Liver (tissue), 9 donors: ENCODE measurements around the gene NCOA4. TPM values are rescaled to one million over a fixed set of nuclear protein-coding genes. Genes with fewer than 3 reads are reported as not detected.

ENCODE experiments used
- DNase-seq: peaks from one replicate; pipeline ENCODE4 v3.0.0-alpha.2; 2017; ENCODE audit warnings: low spot score
- H3K27ac ChIP-seq, 2 donors: one replicate each; pipeline ENCODE4 v1.7.0; 2013; ENCODE audit warnings: inconsistent platforms in 2 of 2, low read length in 2 of 2, control low read depth in 1 of 2, low read depth in 1 of 2, mild to moderate bottlenecking in 1 of 2
- H3K27me3 ChIP-seq, 4 donors: one replicate each; pipeline versions ENCODE4 v1.6.1 to v1.7.0; 2013; ENCODE audit warnings: low read length in 3 of 4, inconsistent platforms in 1 of 4, mild to moderate bottlenecking in 1 of 4, moderate library complexity in 1 of 4; ENCODE audit not compliant: control insufficient read depth in 4 of 4, insufficient read depth in 4 of 4
- H3K36me3 ChIP-seq, 4 donors: one replicate each; pipeline versions ENCODE4 v1.6.1 to v1.7.0; 2013; ENCODE audit warnings: low read length in 3 of 4, mild to moderate bottlenecking in 3 of 4, low read depth in 1 of 4, moderate library complexity in 1 of 4; ENCODE audit not compliant: control insufficient read depth in 4 of 4, insufficient read depth in 3 of 4
- H3K4me1 ChIP-seq, 4 donors: one replicate each; pipeline versions ENCODE4 v1.6.1 to v1.7.0; 2013; ENCODE audit warnings: low read length in 3 of 4, mild to moderate bottlenecking in 3 of 4, moderate library complexity in 1 of 4; ENCODE audit not compliant: control insufficient read depth in 4 of 4, insufficient read depth in 4 of 4
- H3K4me3 ChIP-seq, 3 donors: one replicate each; pipeline versions ENCODE4 v1.6.1 to v1.7.0; 2013; ENCODE audit warnings: low read length in 3 of 3, control low read depth in 1 of 3, low read depth in 1 of 3, mild to moderate bottlenecking in 1 of 3
- H3K9ac ChIP-seq, 2 donors: one replicate each; pipeline ENCODE4 v1.7.0; 2013; ENCODE audit warnings: low read length in 2 of 2, mild to moderate bottlenecking in 2 of 2, moderate library complexity in 2 of 2, control low read depth in 1 of 2, low read depth in 1 of 2
- H3K9me3 ChIP-seq, 4 donors: one replicate each; pipeline versions ENCODE4 v1.6.1 to v1.7.0; 2013; ENCODE audit warnings: low read length in 3 of 4; ENCODE audit not compliant: control insufficient read depth in 4 of 4
- ATF3 ChIP-seq: IDR thresholded peaks from 2 replicates; pipeline ENCODE4 v1.6.1; 2016; ENCODE audit warnings: antibody characterized with exemption
- CTCF ChIP-seq: fragments of 150-350 bp; IDR thresholded peaks from 2 replicates; pipeline ENCODE4 v1.5.1; 2017; ENCODE audit warnings: improper control_type of control experiment, low read depth, low read length; ENCODE audit not compliant: missing input control
- EGR1 ChIP-seq, 2 donors: IDR thresholded peaks; 2 replicates each; pipeline ENCODE4 v1.6.1; 2016 to 2018; ENCODE audit warnings: antibody characterized with exemption in 2 of 2, low read depth in 2 of 2
- FOXA1 ChIP-seq: IDR thresholded peaks from 2 replicates; pipeline ENCODE4 v1.6.1; 2016; ENCODE audit warnings: antibody characterized with exemption
- FOXA2 ChIP-seq: IDR thresholded peaks from 2 replicates; pipeline ENCODE4 v1.6.1; 2016; ENCODE audit warnings: antibody characterized with exemption
- GABPA ChIP-seq, 2 donors: IDR thresholded peaks in 1 of 2; conservative IDR thresholded peaks in 1 of 2; 2 replicates each; pipeline ENCODE4 v1.6.1; 2016; ENCODE audit warnings: antibody characterized with exemption in 2 of 2, mild to moderate bottlenecking in 1 of 2, moderate library complexity in 1 of 2
- HNF4A ChIP-seq, 2 donors: conservative IDR thresholded peaks; 2 replicates each; pipeline ENCODE4 v1.6.1; 2016; ENCODE audit warnings: antibody characterized with exemption in 2 of 2, mild to moderate bottlenecking in 2 of 2
- HNF4G ChIP-seq: IDR thresholded peaks from 2 replicates; pipeline ENCODE4 v1.6.1; 2016; ENCODE audit warnings: antibody characterized with exemption
- JUND ChIP-seq, 2 donors: IDR thresholded peaks; 2 replicates each; pipeline ENCODE4 v1.6.1; 2016; ENCODE audit warnings: antibody characterized with exemption in 2 of 2
- MAX ChIP-seq: IDR thresholded peaks from 2 replicates; pipeline ENCODE4 v1.6.1; 2016; ENCODE audit warnings: antibody characterized with exemption
- NR2F2 ChIP-seq: IDR thresholded peaks from 2 replicates; pipeline ENCODE4 v1.6.1; 2016; ENCODE audit warnings: antibody characterized with exemption
- RAD21 ChIP-seq, 2 donors: IDR thresholded peaks; 2 replicates each; pipeline ENCODE4 v1.6.1; 2016; ENCODE audit warnings: antibody characterized with exemption in 2 of 2, mild to moderate bottlenecking in 2 of 2
- REST ChIP-seq: IDR thresholded peaks from 2 replicates; pipeline ENCODE4 v1.6.1; 2016; ENCODE audit warnings: antibody characterized with exemption, mild to moderate bottlenecking
- RXRA ChIP-seq, 2 donors: IDR thresholded peaks; 2 replicates each; pipeline ENCODE4 v1.6.1; 2017 to 2018; ENCODE audit warnings: antibody characterized with exemption in 2 of 2, mild to moderate bottlenecking in 1 of 2
- SP1 ChIP-seq: IDR thresholded peaks from 2 replicates; pipeline ENCODE4 v1.6.1; 2018; ENCODE audit warnings: antibody characterized with exemption, mild to moderate bottlenecking
- TAF1 ChIP-seq: conservative IDR thresholded peaks from 2 replicates; pipeline ENCODE4 v1.6.1; 2016; ENCODE audit warnings: antibody characterized with exemption, mild to moderate bottlenecking
- YY1 ChIP-seq: IDR thresholded peaks from 2 replicates; pipeline ENCODE4 v1.6.1; 2016; ENCODE audit warnings: antibody characterized with exemption, mild to moderate bottlenecking
- ZBTB33 ChIP-seq: IDR thresholded peaks from 2 replicates; pipeline ENCODE4 v1.6.1; 2016; ENCODE audit warnings: antibody characterized with exemption
- WGBS: extraction: QIAGEN DNeasy Blood & Tissue Kit; methylation state at CpG from one replicate; pipeline ENCODE4 v1.1.7; 2013; 5-methylcytosine and 5-hydroxymethylcytosine counted together
- polyA plus RNA-seq, 2 donors: library from polyadenylated mRNA; stranded (reverse) in 1 of 2; unstranded in 1 of 2; fragments of 200-250 nt in 1 of 2; fragments of >200 nt in 1 of 2; fragmentation: Nextera tagmentation in 1 of 2; extraction: Ambion mirVana in 1 of 2; gene quantifications; one replicate each; pipeline versions ENCODE4 v1.2.1 to v1.2.3, GENCODE V29; 2013 to 2015
- total RNA-seq, 2 donors: library from RNA; depleted of rRNA; stranded (reverse); fragments of >200 nt; gene quantifications; one replicate each; pipeline ENCODE4 v1.2.3, GENCODE V29; 2014
- donor health status: healthy.
- donor health status: healthy.
- donor health status: healthy.
- donor health status: healthy.
- donor health status: healthy.

The NCOA4 gene
- total and polyA plus RNA-seq, 4 donors = 71.9 to 746 (median 168) TPM

GRCh38 chr10:46024948-46025347 lies 5.5 kb downstream of the NCOA4 start (continued):
- TF ChIP-seq CTCF (no peak), FOXA2 (no peak)

GRCh38 chr10:46022978-46023702 lies 7.3 kb downstream of the NCOA4 start:
- Histone ChIP-seq H3K4me3 (peak overlapping the region; percentile 47 to 78 (median 75)), H3K27me3 (no peaks in the 10 kb centered on the region), H3K36me3 (no peaks in the 10 kb centered on the region), H3K9me3 (no peaks in the 10 kb centered on the region), H3K9ac (peak overlapping the region; percentile 59 to 96), H3K27ac (peak overlapping the region; percentile 92 to 97), H3K4me1 (peaks cover 7 to 81% (median 80%) of the 10 kb centered on the region in 4 donors)
- no peak for TF ChIP-seq GABPA (IDR thresholded peaks at IDR 0.05 in 1 of 2, conservative IDR thresholded peaks at IDR 0.05 in 1 of 2)
- TF ChIP-seq RXRA (IDR thresholded peaks at IDR 0.05) = peak; percentile 87 to 93
- TF ChIP-seq HNF4G = peak; percentile 83
- peak; percentile 78 for TF ChIP-seq YY1
- peak; percentile 49 for TF ChIP-seq FOXA2
- peak; percentile 93 to 95 for TF ChIP-seq HNF4A (conservative IDR thresholded peaks at IDR 0.05)
- peak; percentile 61 for TF ChIP-seq TAF1
- peak; percentile 35 for TF ChIP-seq FOXA1
- TF ChIP-seq SP1 = peak; percentile 94
- TF ChIP-seq CTCF = no peak
- peak; percentile 98 to 99 for TF ChIP-seq EGR1 (IDR thresholded peaks at IDR 0.05; ENCODE audit: low read depth in 2 of 2)
- peak; percentile 62 to 64 for TF ChIP-seq RAD21 (IDR thresholded peaks at IDR 0.05)
- TF ChIP-seq JUND (IDR thresholded peaks at IDR 0.05) = peak; percentile 31 to 75
- TF ChIP-seq ZBTB33 = peak; percentile 50
- peak; percentile 65 for TF ChIP-seq MAX
- peak; percentile 91 for TF ChIP-seq REST
- peak; percentile 86 for TF ChIP-seq NR2F2
- no peak for TF ChIP-seq ATF3
- WGBS = 2% methylated on average over 49 of the region's 49 CpGs
- peak; percentile 95 for DNase-seq
